Keratinocyte (primary cell): ENCODE results near the gene SLC8A1. TPM values are rescaled to one million over a fixed set of nuclear protein-coding genes. Genes with fewer than 3 reads are reported as not detected.

Source experiments
- DNase-seq: peaks from one replicate; pipeline ENCODE4 v3.0.0-alpha.2; 2011; ENCODE audit warnings: low read depth, missing footprints, low spot score
- FAIRE-seq: peaks from 2 replicates; lab custom pipeline; 2011; peaks lifted over from hg19 to GRCh38; lab: Jason Lieb, UNC
- H2AFZ ChIP-seq: 2 replicates; pipeline ENCODE4 v1.6.0; 2012; ENCODE audit warnings: low read length, control low read depth, inconsistent platforms; ENCODE audit not compliant: control insufficient read depth
- H3K27ac ChIP-seq: 2 replicates; pipeline ENCODE4 v1.5.1; 2011; ENCODE audit warnings: low read length; ENCODE audit not compliant: control insufficient read depth, insufficient read depth
- H3K27me3 ChIP-seq: 3 replicates; pipeline ENCODE4 v1.6.0; 2011; ENCODE audit warnings: low read length; ENCODE audit not compliant: control insufficient read depth, insufficient read depth; ENCODE audit errors: extremely low read depth
- H3K36me3 ChIP-seq, 2 experiments: 2 replicates in 1 of 2; 3 replicates in 1 of 2; pipeline ENCODE4 v1.5.1; 2011; ENCODE audit warnings: low read length in 2 of 2, mild to moderate bottlenecking in 1 of 2; ENCODE audit not compliant: control insufficient read depth in 2 of 2, insufficient read depth in 2 of 2; ENCODE audit errors: extremely low read depth in 1 of 2
- H3K4me1 ChIP-seq: 3 replicates; pipeline ENCODE4 v1.5.1; 2011; ENCODE audit warnings: low read length; ENCODE audit not compliant: control insufficient read depth, insufficient read depth; ENCODE audit errors: extremely low read depth
- H3K4me2 ChIP-seq: 3 replicates; pipeline ENCODE4 v1.6.0; 2011; ENCODE audit warnings: low read depth, low read length; ENCODE audit not compliant: control insufficient read depth, insufficient read depth; ENCODE audit errors: extremely low read depth
- H3K4me3 ChIP-seq, 3 experiments: fragments of 200-600 bp in 1 of 3; sonication (generic) in 1 of 3; 2 replicates in 2 of 3; 3 replicates in 1 of 3; pipeline ENCODE4 v1.5.1; 2011 to 2016; ENCODE audit warnings: low read length in 3 of 3, mild to moderate bottlenecking in 3 of 3, control low read depth in 2 of 3, inconsistent platforms in 1 of 3, low read depth in 1 of 3, mixed read lengths in 1 of 3, mixed run types in 1 of 3, moderate library complexity in 1 of 3; ENCODE audit not compliant: control insufficient read depth in 2 of 3, insufficient read depth in 2 of 3; ENCODE audit errors: extremely low read depth in 1 of 3
- H3K79me2 ChIP-seq: 2 replicates; pipeline ENCODE4 v1.6.0; 2012; ENCODE audit warnings: low read length; ENCODE audit not compliant: control insufficient read depth, insufficient read depth
- H3K9ac ChIP-seq: 3 replicates; pipeline ENCODE4 v1.6.0; 2011; ENCODE audit warnings: low read length; ENCODE audit not compliant: control insufficient read depth, insufficient read depth; ENCODE audit errors: extremely low read depth
- H3K9me1 ChIP-seq: 3 replicates; pipeline ENCODE4 v1.6.0; 2011; ENCODE audit warnings: low read length; ENCODE audit not compliant: control insufficient read depth, insufficient read depth; ENCODE audit errors: extremely low read depth
- H3K9me3 ChIP-seq: 2 replicates; pipeline ENCODE4 v1.5.1; 2012; ENCODE audit warnings: low read depth, low read length; ENCODE audit not compliant: control insufficient read depth
- H4K20me1 ChIP-seq: 3 replicates; pipeline ENCODE4 v1.6.0; 2011; ENCODE audit warnings: low read length; ENCODE audit not compliant: control insufficient read depth, insufficient read depth; ENCODE audit errors: extremely low read depth
- EZH2 ChIP-seq: IDR thresholded peaks from one replicate; pipeline ENCODE4 v1.6.1; 2012; ENCODE audit warnings: inconsistent platforms, mild to moderate bottlenecking, low read length, moderate library complexity
- dilution Hi-C: fragments of 300-500 bp; cut with MboI; formaldehyde crosslinking; loops from one replicate; pipeline ENCODE4 v1.7.0; 2020; ENCODE audit warnings: low sequenced_read_pairs; ENCODE audit not compliant: extremely low pct_ligation_motif_present
- polyA plus RNA-seq, 5 experiments: library from polyadenylated mRNA; depleted of rRNA in 3 of 5; stranded (reverse) in 3 of 5; stranded (forward) in 1 of 5; unstranded in 1 of 5; fragments of >200 nt; gene quantifications; 1 replicate in 1 of 5; 2 replicates in 3 of 5; 3 replicates in 1 of 5; pipeline versions ENCODE4 v1.2.1 to v1.2.3, GENCODE V29; 2011 to 2012; ENCODE audit warnings: missing spikeins in 2 of 5, low read depth in 1 of 5, low replicate concordance in 1 of 5
- TF ChIP-seq, protein P1 (sequence below), 3 experiments: IDR thresholded peaks in 1 of 3; conservative IDR thresholded peaks in 1 of 3; optimal IDR thresholded peaks in 1 of 3; 2 replicates in 2 of 3; 3 replicates in 1 of 3; pipeline versions ENCODE3 to v1.5.1; 2011; ENCODE audit warnings: low read length in 3 of 3, mild to moderate bottlenecking in 3 of 3, moderate library complexity in 2 of 3, control low read depth in 1 of 3, inconsistent platforms in 1 of 3; ENCODE audit not compliant: insufficient read depth in 2 of 3; ENCODE audit errors: extremely low read depth in 1 of 3

SLC8A1 gene
- polyA plus RNA-seq, 1 donor (not counting 4 experiments of a cell fraction or from before 2014, with no cell fraction given): 2.7 TPM

DNA sequence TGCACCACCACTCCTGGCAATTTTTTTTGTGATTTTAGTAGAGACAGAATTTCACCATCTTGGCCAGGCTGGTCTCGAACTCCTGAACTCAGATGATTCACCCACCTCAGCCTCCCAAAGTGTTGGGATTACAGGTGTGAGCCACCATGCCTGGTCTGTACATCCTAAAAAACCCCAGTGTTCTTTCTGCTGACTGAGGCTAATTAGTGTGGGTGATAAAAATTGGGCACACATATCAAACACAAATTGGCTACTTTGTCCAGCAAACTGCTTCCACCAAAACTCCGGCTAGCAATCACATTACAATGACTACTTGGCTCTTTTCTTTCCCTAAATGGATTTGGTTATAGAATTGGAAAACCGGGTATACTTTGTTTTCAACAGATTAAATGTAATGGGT is 153.9 kb downstream of the SLC8A1 start:
- Histone ChIP-seq H3K4me2 (no peak overlapping the region), H3K4me1 (peaks cover 6% of the 10 kb centered on the region), H3K27ac (no peak overlapping the region), H2AFZ (no peak overlapping the region), H3K36me3 (no peaks in the 10 kb centered on the region), H3K9me1 (no peaks in the 10 kb centered on the region), H4K20me1 (no peaks in the 10 kb centered on the region), H3K79me2 (no peaks in the 10 kb centered on the region), H3K9me3 (no peaks in the 10 kb centered on the region), H3K27me3 (no peaks in the 10 kb centered on the region), H3K4me3 (no peak overlapping the region), H3K9ac (no peak overlapping the region)
- FAIRE-seq (no peak), DNase-seq (no peak)
- dilution Hi-C loops: no loop called here
- TF ChIP-seq, protein P1, sequence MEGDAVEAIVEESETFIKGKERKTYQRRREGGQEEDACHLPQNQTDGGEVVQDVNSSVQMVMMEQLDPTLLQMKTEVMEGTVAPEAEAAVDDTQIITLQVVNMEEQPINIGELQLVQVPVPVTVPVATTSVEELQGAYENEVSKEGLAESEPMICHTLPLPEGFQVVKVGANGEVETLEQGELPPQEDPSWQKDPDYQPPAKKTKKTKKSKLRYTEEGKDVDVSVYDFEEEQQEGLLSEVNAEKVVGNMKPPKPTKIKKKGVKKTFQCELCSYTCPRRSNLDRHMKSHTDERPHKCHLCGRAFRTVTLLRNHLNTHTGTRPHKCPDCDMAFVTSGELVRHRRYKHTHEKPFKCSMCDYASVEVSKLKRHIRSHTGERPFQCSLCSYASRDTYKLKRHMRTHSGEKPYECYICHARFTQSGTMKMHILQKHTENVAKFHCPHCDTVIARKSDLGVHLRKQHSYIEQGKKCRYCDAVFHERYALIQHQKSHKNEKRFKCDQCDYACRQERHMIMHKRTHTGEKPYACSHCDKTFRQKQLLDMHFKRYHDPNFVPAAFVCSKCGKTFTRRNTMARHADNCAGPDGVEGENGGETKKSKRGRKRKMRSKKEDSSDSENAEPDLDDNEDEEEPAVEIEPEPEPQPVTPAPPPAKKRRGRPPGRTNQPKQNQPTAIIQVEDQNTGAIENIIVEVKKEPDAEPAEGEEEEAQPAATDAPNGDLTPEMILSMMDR (optimal IDR thresholded peaks at IDR 0.05 in 1 of 3, IDR thresholded peaks at IDR 0.05 in 1 of 3, conservative IDR thresholded peaks at IDR 0.05 in 1 of 3; ENCODE audit: extremely low read depth in 1 of 3, insufficient read depth in 2 of 3, low read length in 3 of 3): no peak
- no peak for TF ChIP-seq EZH2

DNA sequence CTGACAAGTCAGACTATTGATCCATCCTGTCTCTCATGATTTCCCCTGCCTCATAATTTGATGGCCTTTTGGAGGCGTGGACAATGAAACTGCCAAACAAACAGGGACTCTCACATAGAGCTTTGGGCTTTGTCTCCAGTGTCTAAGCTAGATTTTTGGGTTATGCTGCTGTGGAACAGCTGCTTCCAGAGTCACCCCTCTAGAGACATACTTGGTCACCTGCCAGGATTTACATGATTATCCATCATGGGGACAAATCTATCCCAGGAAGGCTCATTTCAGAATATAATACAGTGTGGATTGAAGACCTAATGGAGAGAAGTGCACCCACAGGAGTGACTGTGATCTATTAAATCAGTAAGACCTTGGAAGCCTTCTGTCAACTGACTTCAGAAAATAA is 159.6 kb downstream of the SLC8A1 start:
- no peak overlapping the region for H2AFZ ChIP-seq

More for the DNA sequence above, 159.6 kb downstream of the SLC8A1 start:
- no peak overlapping the region for H3K4me3 ChIP-seq
- H3K4me2 ChIP-seq: no peak overlapping the region
- no peak overlapping the region for H3K27ac ChIP-seq
- no peaks in the 10 kb centered on the region for H3K36me3 ChIP-seq
- H3K9ac ChIP-seq: no peak overlapping the region
- no peaks in the 10 kb centered on the region for H3K27me3 ChIP-seq
- H4K20me1 ChIP-seq: no peaks in the 10 kb centered on the region
- TF ChIP-seq, protein P1 (optimal IDR thresholded peaks at IDR 0.05 in 1 of 3, IDR thresholded peaks at IDR 0.05 in 1 of 3, conservative IDR thresholded peaks at IDR 0.05 in 1 of 3; ENCODE audit: extremely low read depth in 1 of 3, insufficient read depth in 2 of 3, low read length in 3 of 3): no peak
- no peak for TF ChIP-seq EZH2
- H3K9me1 ChIP-seq: no peaks in the 10 kb centered on the region
- DNase-seq (no peak), FAIRE-seq (no peak)
- dilution Hi-C loops: no loop called here
- no peaks in the 10 kb centered on the region for H3K79me2 ChIP-seq
- H3K9me3 ChIP-seq: no peaks in the 10 kb centered on the region
- H3K4me1 ChIP-seq: no peaks in the 10 kb centered on the region
